ENCODE data around the gene NUP93.

NUP93 gene

GRCh38 chr16:56729735-56730662 is at the start of gene NUP93:
TSS of gene NUP93 (plus strand) at chr16:56730129. CDS start at chr16:56748248, 18,119 bp downstream.
- Mint-ChIP-seq H3K27me3 (ENCODE audit: low read depth) (no peaks in the 10 kb centered on the region), H3K4me3 (no peak within 1 kb of the TSS), H3K27ac (peak within 1 kb of the TSS; percentile 81), H3K36me3 (ENCODE audit: low read depth) (no peaks in the 10 kb centered on the region), H3K4me1 (ENCODE audit: low read depth) (peaks cover 16% of the 10 kb centered on the region), H3K9me3 (no peaks in the 10 kb centered on the region)

- peaks cover 25% of the 10 kb centered on the region for H3K4me1 Mint-ChIP-seq (ENCODE audit: low read depth)
- H3K9me3 Mint-ChIP-seq, result no peaks in the 10 kb centered on the region
- peak within 1 kb of the TSS; percentile 92 for H3K27ac Mint-ChIP-seq
- H3K36me3 Mint-ChIP-seq (ENCODE audit: low read depth), result peaks cover 15% of the 10 kb centered on the region
- no peaks in the 10 kb centered on the region for H3K27me3 Mint-ChIP-seq (ENCODE audit: low read depth)
- H3K4me3 Mint-ChIP-seq, result peak within 1 kb of the TSS; percentile 97
Measured at GRCh38 chr16:56681939-56682702, 47.8 kb upstream of the NUP93 start, which contains the start of gene MT1X. TSS of gene MT1X (plus strand) at chr16:56682470. CDS start at chr16:56682541, 71 bp downstream.

- Mint-ChIP-seq H3K9me3 (peaks cover 2% of the 10 kb centered on the region), H3K27ac (peak overlapping the region; percentile 88), H3K36me3 (ENCODE audit: low read depth) (peaks cover 18% of the 10 kb centered on the region), H3K4me3 (peak overlapping the region; percentile 97), H3K4me1 (ENCODE audit: low read depth) (peaks cover 25% of the 10 kb centered on the region), H3K27me3 (ENCODE audit: low read depth) (peaks cover 3% of the 10 kb centered on the region)
Measured at GRCh38 chr16:56682703-56683397, 47.1 kb upstream of the NUP93 start.

- Mint-ChIP-seq H3K36me3 (ENCODE audit: low read depth) (peaks cover 19% of the 10 kb centered on the region), H3K9me3 (peaks cover 3% of the 10 kb centered on the region), H3K27ac (no peak overlapping the region), H3K4me1 (ENCODE audit: low read depth) (peaks cover 25% of the 10 kb centered on the region), H3K27me3 (ENCODE audit: low read depth) (peaks cover 7% of the 10 kb centered on the region), H3K4me3 (peak overlapping the region; percentile 54)
Measured at GRCh38 chr16:56683424-56684172, 46.3 kb upstream of the NUP93 start.

- H3K27ac Mint-ChIP-seq, result no peak overlapping the region
- peaks cover 19% of the 10 kb centered on the region for H3K36me3 Mint-ChIP-seq (ENCODE audit: low read depth)
- peak overlapping the region; percentile 54 for H3K4me3 Mint-ChIP-seq
- H3K27me3 Mint-ChIP-seq (ENCODE audit: low read depth), result peaks cover 8% of the 10 kb centered on the region
- H3K4me1 Mint-ChIP-seq (ENCODE audit: low read depth), result peaks cover 25% of the 10 kb centered on the region
- peaks cover 3% of the 10 kb centered on the region for H3K9me3 Mint-ChIP-seq
Measured at GRCh38 chr16:56684256-56684925, 45.5 kb upstream of the NUP93 start.

- Mint-ChIP-seq H3K4me3 (no peak overlapping the region), H3K27me3 (ENCODE audit: low read depth) (peaks cover 8% of the 10 kb centered on the region), H3K27ac (no peak overlapping the region), H3K36me3 (ENCODE audit: low read depth) (peaks cover 19% of the 10 kb centered on the region), H3K4me1 (ENCODE audit: low read depth) (peaks cover 25% of the 10 kb centered on the region), H3K9me3 (peaks cover 3% of the 10 kb centered on the region)
Measured at GRCh38 chr16:56684926-56685590, 44.9 kb upstream of the NUP93 start.

GRCh38 chr16:56686758-56687157 is 43.2 kb upstream of the NUP93 start:
- Mint-ChIP-seq H3K27me3 (ENCODE audit: low read depth) (peaks cover 8% of the 10 kb centered on the region), H3K4me1 (ENCODE audit: low read depth) (peaks cover 16% of the 10 kb centered on the region), H3K36me3 (ENCODE audit: low read depth) (peaks cover 19% of the 10 kb centered on the region), H3K4me3 (no peak overlapping the region), H3K27ac (no peak overlapping the region), H3K9me3 (peaks cover 3% of the 10 kb centered on the region)

- peaks cover 7% of the 10 kb centered on the region for H3K4me1 Mint-ChIP-seq (ENCODE audit: low read depth)
- H3K36me3 Mint-ChIP-seq (ENCODE audit: low read depth), result peaks cover 15% of the 10 kb centered on the region
- peaks cover 8% of the 10 kb centered on the region for H3K27me3 Mint-ChIP-seq (ENCODE audit: low read depth)
Measured at GRCh38 chr16:56688762-56689161, 41.2 kb upstream of the NUP93 start.

GRCh38 chr16:56689171-56689570 is 40.8 kb upstream of the NUP93 start:
- Mint-ChIP-seq H3K9me3 (peaks cover 3% of the 10 kb centered on the region), H3K4me3 (no peak overlapping the region), H3K4me1 (ENCODE audit: low read depth) (peaks cover 4% of the 10 kb centered on the region), H3K36me3 (ENCODE audit: low read depth) (peaks cover 12% of the 10 kb centered on the region), H3K27ac (no peak overlapping the region), H3K27me3 (ENCODE audit: low read depth) (peaks cover 8% of the 10 kb centered on the region)

More at GRCh38 chr16:56688762-56689161, 41.2 kb upstream of the NUP93 start:
- Mint-ChIP-seq H3K4me3 (no peak overlapping the region), H3K27ac (no peak overlapping the region), H3K9me3 (peaks cover 3% of the 10 kb centered on the region)

GRCh38 chr16:56690420-56691122 is 39.4 kb upstream of the NUP93 start:
- no peak overlapping the region for H3K27ac Mint-ChIP-seq
- no peaks in the 10 kb centered on the region for H3K4me1 Mint-ChIP-seq (ENCODE audit: low read depth)
- H3K9me3 Mint-ChIP-seq, result peaks cover 3% of the 10 kb centered on the region
- H3K36me3 Mint-ChIP-seq (ENCODE audit: low read depth), result peaks cover 8% of the 10 kb centered on the region
- H3K27me3 Mint-ChIP-seq (ENCODE audit: low read depth), result peaks cover 8% of the 10 kb centered on the region
- H3K4me3 Mint-ChIP-seq, result no peak overlapping the region

- Mint-ChIP-seq H3K4me1 (ENCODE audit: low read depth) (no peaks in the 10 kb centered on the region), H3K4me3 (no peak overlapping the region), H3K9me3 (peaks cover 3% of the 10 kb centered on the region), H3K36me3 (ENCODE audit: low read depth) (peaks cover 4% of the 10 kb centered on the region), H3K27ac (no peak overlapping the region), H3K27me3 (ENCODE audit: low read depth) (peaks cover 8% of the 10 kb centered on the region)
Measured at GRCh38 chr16:56691885-56692284, 38.0 kb upstream of the NUP93 start.

GRCh38 chr16:56695246-56695645 is 34.7 kb upstream of the NUP93 start:
- H3K27ac Mint-ChIP-seq, result no peak overlapping the region
- no peaks in the 10 kb centered on the region for H3K36me3 Mint-ChIP-seq (ENCODE audit: low read depth)
- no peak overlapping the region for H3K4me3 Mint-ChIP-seq
- no peaks in the 10 kb centered on the region for H3K27me3 Mint-ChIP-seq (ENCODE audit: low read depth)
- no peaks in the 10 kb centered on the region for H3K4me1 Mint-ChIP-seq (ENCODE audit: low read depth)
- no peaks in the 10 kb centered on the region for H3K9me3 Mint-ChIP-seq
